NCI-H2081 treated with DMSO at 0.1 percent for 48 hours (cell line): ENCODE data around the gene HOXA4.

ENCODE experiments used
- DNase-seq: peaks from one replicate; lab custom pipeline; 2025; lab: John Stamatoyannopoulos, UW

Gene HOXA4

DNA sequence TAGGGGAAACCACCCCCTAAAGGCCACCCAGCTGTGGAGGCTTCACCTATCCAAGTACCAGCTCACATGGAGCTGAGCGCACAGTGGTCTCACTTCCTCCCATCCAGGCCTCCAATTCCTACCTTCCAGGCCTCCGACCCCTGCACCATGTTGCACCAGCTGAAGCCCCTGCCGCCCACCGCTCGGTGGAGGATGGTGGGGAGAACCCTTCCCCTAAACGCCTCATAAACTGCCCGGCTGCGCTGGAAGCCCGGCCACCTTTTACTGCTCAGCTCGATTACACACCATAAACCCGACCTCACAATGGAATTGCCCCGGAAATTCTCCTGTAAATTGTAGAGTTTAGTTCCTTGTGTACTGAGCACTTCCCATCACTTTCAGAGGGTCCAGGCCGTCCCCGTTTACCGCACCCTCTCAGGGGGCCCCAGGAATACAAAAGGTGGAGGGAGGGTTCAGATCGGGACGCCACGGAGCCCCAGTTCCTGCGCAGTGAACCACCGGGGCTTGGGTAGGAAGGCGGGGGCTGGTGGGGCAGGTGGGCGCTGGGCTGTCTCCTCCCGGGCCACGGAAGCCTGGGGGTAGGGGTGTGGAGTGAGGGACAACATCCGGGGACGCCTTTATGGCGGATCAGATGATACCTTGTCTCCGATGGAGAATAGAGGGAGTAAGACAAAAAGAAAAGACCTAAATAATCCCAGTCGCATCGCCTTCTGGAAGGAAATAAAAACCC is 27.3 kb upstream of the HOXA4 start:
- no peak for DNase-seq

DNA sequence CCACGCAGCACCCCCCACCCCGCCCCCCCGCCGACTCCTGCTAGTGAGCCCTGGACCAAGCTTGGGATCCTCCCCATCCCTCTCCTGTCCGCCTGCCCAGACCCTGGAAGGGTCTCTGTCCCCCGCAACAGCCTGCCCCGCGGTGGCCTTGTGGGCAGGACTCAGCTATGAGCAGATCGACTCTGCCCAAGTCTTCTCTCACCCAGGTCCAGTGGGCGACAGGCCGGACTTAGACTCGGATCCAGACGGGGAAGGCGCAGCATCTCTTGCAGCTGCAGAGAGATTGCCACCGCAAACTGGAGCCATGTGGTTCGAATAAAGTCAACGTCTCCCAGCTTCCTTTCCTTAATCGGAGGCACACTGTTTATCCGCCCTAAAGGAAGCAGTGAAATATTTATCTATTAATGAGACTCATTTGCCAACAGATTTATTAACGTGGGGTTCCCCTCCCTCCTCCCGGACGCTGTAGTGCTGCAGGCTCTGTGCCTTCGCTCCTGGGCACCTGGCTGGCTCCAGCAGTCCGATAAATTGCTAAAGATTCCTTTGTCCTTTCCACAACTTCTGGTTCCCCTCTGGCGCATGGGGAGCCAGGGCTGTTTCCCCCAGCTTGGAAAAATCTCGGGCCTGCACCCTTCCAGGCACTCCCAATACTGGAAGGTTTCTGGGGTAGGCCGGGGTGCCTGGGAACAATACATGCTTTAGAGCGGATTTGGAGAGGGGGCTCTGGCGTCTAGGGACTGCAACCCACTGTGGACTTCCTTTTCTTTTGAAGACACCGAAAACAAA is 26.6 kb upstream of the HOXA4 start:
- DNase-seq: no peak

GRCh38 chr7:27156508-27156898 is 25.9 kb upstream of the HOXA4 start, which contains the start of gene HOXA7:
Gene HOXA7, minus strand, starts transcription at chr7:27156675. Its CDS starts 130 bp downstream, at chr7:27156545.
- DNase-seq: no peak

- DNase-seq: no peak
Measured at GRCh38 chr7:27155816-27156507, 25.4 kb upstream of the HOXA4 start.

DNA sequence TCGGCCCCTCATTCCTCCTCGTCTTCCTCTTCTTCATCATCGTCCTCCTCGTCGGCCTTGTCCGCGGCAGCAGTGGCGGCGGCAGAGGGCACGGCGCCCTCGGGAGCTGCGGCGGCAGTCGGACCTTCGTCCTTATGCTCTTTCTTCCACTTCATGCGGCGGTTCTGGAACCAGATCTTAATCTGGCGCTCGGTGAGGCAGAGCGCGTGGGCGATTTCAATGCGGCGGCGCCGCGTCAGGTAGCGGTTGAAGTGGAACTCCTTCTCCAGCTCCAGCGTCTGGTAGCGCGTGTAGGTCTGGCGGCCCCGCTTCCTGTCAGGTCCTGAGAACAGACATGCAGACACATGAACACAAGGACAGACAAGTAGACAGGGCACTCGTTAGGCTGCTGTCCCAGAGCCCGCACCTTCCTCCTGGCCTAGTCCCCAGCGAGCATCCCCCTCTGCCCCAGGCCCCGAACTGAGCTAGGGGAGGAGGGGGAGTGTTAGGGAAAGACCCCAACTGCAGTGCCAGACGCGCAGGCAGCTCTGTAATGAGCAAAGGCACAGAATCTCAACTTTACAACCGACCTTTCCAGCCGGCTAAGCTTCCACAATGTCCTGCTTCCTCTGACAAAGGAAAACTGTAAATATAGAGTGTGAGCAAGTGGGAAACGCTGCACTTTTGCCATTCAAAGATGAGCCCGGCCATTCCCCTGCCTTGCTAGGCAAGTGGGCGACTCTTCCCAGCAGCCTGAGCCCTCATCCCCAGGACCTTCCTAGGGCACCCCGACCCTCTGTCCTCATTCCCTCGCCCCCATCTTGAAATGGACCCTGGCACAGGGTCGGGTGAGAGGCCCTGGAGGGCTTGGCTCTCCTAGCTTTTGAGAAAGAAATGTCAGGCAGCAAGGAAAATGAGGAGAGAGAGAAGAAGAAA is 24.6 kb upstream of the HOXA4 start:
- no peak for DNase-seq

- DNase-seq: no peak
Measured at GRCh38 chr7:27154369-27154768, 23.8 kb upstream of the HOXA4 start.

DNA sequence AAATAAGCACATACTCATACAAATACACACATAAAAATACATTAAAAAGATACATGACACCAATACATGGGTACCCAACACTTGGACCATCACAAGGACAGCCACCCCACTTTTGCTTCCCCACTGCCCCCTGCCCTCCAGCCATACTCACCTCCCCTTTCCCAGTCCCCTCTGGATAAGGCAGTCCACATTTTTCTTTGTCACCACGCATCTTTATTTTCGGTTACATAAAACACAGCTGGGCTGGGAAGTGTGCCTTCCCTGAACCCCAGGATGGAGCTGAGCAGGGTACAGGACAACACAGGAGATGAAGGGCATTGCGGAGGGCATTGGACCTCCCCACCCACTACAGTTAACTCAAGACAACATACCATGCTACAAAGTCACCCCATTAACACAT is 23.0 kb upstream of the HOXA4 start:
- DNase-seq: no peak

- no peak for DNase-seq
Measured at GRCh38 chr7:27152816-27153442, 22.4 kb upstream of the HOXA4 start.

GRCh38 chr7:27151931-27152815 is 21.6 kb upstream of the HOXA4 start, which contains the start of gene HOXA3:
Gene HOXA3, minus strand, starts transcription at chr7:27152583. Its CDS starts 41,943 bp downstream, at chr7:27110640.
- no peak for DNase-seq

DNA sequence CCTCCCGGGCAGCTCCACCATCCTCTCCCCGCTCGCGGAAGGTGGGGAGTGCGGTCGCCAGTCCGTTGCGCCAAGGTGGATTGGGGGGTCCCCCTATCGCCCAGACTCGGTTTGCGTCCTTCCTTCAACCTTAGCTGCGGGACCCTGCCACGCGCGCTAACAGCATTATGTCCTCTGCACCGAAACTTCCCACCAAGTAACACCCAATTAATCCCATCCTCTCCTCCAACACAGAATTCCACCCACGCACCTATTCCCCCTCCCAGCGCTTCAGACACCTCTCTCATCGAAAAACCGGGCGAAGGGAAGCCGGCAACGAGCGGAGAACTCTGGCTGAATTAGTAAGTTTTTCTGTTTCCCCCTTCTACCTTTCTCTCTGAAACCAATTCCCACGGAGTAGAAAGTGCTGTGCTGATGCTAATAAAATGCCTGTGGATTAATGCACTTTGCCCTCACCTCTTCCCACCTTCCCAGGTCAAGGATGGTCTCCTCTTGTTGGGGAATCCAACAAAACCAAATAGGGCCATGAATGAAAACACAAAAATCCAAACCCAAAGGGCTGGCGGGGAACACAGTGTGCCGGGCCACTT is 20.9 kb upstream of the HOXA4 start:
- DNase-seq: no peak

DNA sequence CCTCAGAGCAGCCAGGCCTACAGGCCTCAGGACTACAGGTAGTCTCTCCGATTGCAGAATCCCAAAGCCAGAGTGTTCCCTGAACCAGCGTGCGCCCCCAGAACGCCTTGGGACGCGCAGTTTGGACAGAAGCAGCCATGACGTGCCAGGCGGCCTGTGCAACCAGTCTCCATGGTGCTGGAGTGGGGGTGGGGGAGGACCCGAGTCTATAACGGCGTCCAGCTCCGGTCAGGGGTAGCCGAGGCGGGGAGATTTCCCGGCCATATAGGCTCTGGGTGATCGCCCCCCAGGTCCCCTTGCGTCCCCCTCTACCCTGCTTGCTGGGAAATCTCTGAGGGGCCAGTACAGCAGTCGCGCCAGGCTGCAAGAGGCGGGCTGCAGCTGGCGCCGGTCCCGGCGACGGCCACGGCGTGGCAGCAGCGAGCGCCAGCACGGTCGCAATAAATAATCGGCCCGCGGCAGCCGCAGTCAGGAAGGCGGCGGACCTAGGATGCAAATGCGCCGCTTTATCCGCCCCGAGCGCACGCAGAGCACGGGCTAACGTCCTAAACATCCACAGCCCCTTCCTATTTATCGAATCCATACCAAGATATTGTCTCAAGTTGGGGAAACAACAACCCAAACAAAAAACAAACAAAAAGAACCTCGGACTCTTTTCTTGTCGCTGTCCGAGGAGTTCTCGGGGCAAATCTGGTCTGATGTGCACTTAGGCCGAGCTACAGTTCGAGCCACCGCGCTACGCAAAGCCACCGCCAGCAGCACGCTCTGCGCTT is 20.2 kb upstream of the HOXA4 start:
- no peak for DNase-seq

GRCh38 chr7:27149842-27150567 is 19.4 kb upstream of the HOXA4 start:
- DNase-seq: no peak

DNA sequence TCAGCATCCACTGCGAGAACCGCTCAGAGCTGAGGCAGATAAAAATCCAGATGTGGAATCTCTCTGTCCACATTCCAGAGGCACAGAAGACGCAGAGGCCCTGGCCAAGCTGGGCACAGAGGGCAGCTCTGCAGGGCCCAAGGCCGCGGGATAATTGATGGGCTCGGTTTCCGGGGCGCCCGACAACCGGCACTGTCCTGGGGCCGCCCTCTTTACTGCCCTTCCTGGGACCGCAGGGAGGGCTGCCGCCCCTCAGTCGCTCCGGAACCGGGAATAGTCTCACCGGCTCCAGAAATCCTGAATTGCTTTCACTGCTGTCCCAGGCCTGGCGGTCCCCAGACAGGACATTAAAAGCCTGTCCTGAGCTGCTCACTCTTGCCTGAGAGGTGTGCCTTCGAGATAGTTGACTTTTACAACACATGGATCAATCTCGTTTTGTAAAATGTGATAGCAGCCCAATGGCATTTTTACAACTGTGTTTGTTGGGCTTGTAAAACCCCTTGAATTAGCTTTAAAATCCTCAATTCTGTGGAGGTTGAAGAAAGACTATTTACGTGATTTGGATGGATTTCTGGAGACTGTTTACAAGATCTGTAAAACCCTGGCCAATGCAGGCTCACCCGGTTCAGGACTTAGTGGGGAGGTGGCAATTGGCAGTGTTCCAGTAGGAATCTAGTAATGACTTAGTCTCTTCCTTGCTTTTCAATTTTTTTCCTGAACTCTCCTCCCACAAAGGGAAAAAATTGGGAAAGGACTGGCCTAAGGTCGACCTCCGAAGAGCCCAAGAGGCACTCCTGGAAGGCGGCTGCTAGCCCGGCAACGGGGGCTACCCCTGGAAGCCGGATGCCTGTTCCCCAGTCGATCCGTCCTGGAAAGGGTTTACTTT is 18.4 kb upstream of the HOXA4 start:
- DNase-seq: no peak

DNA sequence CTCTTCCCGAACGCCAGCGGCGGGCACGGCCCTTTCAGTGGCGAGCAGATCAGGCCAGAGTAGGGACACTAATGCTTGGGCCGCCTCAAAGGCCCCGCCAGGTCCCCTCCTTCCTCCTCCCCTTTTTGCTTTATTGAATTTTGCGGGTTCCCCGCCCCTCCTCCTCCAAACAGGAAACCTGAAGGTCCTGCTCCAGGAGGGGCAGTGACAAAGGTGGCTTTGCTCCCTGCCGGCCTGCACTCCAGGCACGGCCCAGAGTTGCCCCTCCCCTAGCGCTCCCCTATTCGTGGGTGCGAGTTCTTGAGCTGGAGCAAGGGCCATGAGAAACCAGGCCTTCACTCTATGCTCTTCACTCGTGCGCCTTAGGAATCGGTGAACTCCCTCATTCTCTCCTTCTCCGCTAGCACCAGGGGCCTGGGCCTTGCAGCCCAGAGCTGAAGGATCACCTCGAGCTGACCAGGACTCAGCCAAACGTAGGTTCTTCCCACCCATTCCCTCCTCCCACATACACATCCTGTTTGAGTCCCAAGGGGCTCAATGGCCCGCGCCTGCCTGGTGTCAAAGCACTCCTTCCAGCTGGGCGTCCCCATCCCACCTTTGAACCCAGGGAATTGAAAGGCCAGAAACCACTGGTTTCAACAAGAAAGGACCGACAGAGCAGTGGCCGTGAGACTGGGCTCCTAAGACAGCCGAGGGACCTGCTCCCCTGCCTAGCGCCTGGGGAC is 17.6 kb upstream of the HOXA4 start:
- no peak for DNase-seq

GRCh38 chr7:27147199-27148030 is 16.9 kb upstream of the HOXA4 start, which contains the start of gene HOXA6:
Gene HOXA6, minus strand, starts transcription at chr7:27147774. Its CDS starts 25 bp downstream, at chr7:27147749.
- DNase-seq: no peak
